ENCODE data around the gene CDH20. TPM values are rescaled to one million over a fixed set of nuclear protein-coding genes. Genes with fewer than 3 reads are reported as not detected.

Gene CDH20
- not detected in 5 replicates for total RNA-seq (2022; extraction: Qiagen RNA extraction; ENCODE audit: low read depth)

DNA sequence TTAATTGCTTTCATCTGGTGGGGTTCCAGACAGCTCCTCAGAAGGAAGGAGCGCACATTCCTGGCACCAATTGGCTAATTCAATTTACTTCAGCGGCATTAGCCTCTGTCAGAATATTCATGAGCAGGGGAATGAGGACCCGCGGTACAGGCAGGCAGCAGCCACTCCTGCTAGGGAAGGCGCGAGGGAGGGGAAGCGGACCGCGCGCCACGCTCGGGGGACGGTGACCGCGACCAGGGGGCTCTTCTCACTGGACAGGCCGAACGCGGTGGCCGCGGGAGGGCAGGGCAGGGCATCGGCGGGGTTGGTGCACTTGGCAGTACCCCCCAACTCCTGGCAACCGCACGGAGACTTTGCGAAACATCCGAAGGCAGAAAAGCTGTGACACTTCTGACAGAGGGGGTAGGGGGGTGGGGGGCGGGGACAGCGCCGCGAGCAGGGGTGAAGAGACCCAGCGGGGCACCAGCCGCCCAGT, at the start of gene CDH20:
CDH20 (plus strand) TSS at position 160 of the 475 bp plus-strand sequence.

Measured in A549 treated with ZK216348 at 1 μM for 4 hours (cell line).